Measurements from ENCODE around the gene ENDOU. TPM values are rescaled to one million over a fixed set of nuclear protein-coding genes. Genes with fewer than 3 reads are reported as not detected.
A peak's percentile ranks its signal among the peaks of the same experiment; 100 is the strongest.

ENDOU gene
- total RNA-seq, 1 donor from 2014 or later = not detected

- no peaks in the 10 kb centered on the region for H3K36me3 ChIP-seq (ENCODE audit: insufficient read depth, low read length)
- no peaks in the 10 kb centered on the region for H4K20me1 ChIP-seq (ENCODE audit: insufficient read depth, low read length)
- peaks cover 5% of the 10 kb centered on the region for H3K9me3 Mint-ChIP-seq (ENCODE audit: unreplicated experiment)
- no peak overlapping the region for H3K4me3 Mint-ChIP-seq (ENCODE audit: unreplicated experiment)
- H3K27me3 ChIP-seq (ENCODE audit: insufficient read depth, low read length) = no peaks in the 10 kb centered on the region
- peaks cover 15% of the 10 kb centered on the region for H3K4me1 ChIP-seq (ENCODE audit: insufficient read depth, low read length)
- H3K9me3 ChIP-seq (ENCODE audit: insufficient read depth, low read depth, low read length) = no peaks in the 10 kb centered on the region
- no peaks in the 10 kb centered on the region for H3K79me2 ChIP-seq (ENCODE audit: insufficient read depth, low read length)
- no peak overlapping the region for H3K4me3 ChIP-seq (ENCODE audit: insufficient read depth, low read depth, low read length)
- H3K27ac ChIP-seq (ENCODE audit: low read depth, low read length) = no peak overlapping the region
- H3K4me2 ChIP-seq (ENCODE audit: low read length) = peak overlapping the region; percentile 55
- FAIRE-seq (peak; percentile 43), DNase-seq (ENCODE audit: low read depth) (peak; percentile 54)
- H3K4me1 Mint-ChIP-seq (ENCODE audit: low read depth, unreplicated experiment) = peaks cover 9% of the 10 kb centered on the region
- no peak overlapping the region for H3K27ac Mint-ChIP-seq (ENCODE audit: unreplicated experiment)
- H2AFZ ChIP-seq (ENCODE audit: low read depth, low read length) = no peak overlapping the region
- H3K27me3 Mint-ChIP-seq (ENCODE audit: low read depth, unreplicated experiment) = peaks cover 16% of the 10 kb centered on the region
- TF ChIP-seq EZH2 (IDR thresholded peaks at IDR 0.05; ENCODE audit: insufficient read depth, low read length) (no peak), CTCF (IDR thresholded peaks at IDR 0.05; ENCODE audit: insufficient read depth, low read depth, low read length) (no peak)
- H3K36me3 Mint-ChIP-seq (ENCODE audit: low read depth, unreplicated experiment) = peaks cover 7% of the 10 kb centered on the region
- H3K9ac ChIP-seq (ENCODE audit: low read length) = no peak overlapping the region
Measured at GRCh38 chr12:47768323-47768811, 43.1 kb upstream of the ENDOU start.

- Mint-ChIP-seq H3K36me3 (ENCODE audit: low read depth, unreplicated experiment) (peaks cover 7% of the 10 kb centered on the region), H3K4me1 (ENCODE audit: low read depth, unreplicated experiment) (peaks cover 9% of the 10 kb centered on the region), H3K4me3 (ENCODE audit: unreplicated experiment) (no peak overlapping the region), H3K27me3 (ENCODE audit: low read depth, unreplicated experiment) (peaks cover 19% of the 10 kb centered on the region), H3K9me3 (ENCODE audit: unreplicated experiment) (peaks cover 5% of the 10 kb centered on the region), H3K27ac (ENCODE audit: unreplicated experiment) (peak overlapping the region; percentile 48)
- Histone ChIP-seq H3K79me2 (ENCODE audit: insufficient read depth, low read length) (no peaks in the 10 kb centered on the region), H3K9me3 (ENCODE audit: insufficient read depth, low read depth, low read length) (no peaks in the 10 kb centered on the region), H3K9ac (ENCODE audit: low read length) (no peak overlapping the region), H3K4me2 (ENCODE audit: low read length) (no peak overlapping the region), H3K27ac (ENCODE audit: low read depth, low read length) (no peak overlapping the region), H3K4me1 (ENCODE audit: insufficient read depth, low read length) (peaks cover 15% of the 10 kb centered on the region), H2AFZ (ENCODE audit: low read depth, low read length) (no peak overlapping the region), H3K27me3 (ENCODE audit: insufficient read depth, low read length) (no peaks in the 10 kb centered on the region), H3K4me3 (ENCODE audit: insufficient read depth, low read depth, low read length) (no peak overlapping the region), H3K36me3 (ENCODE audit: insufficient read depth, low read length) (no peaks in the 10 kb centered on the region), H4K20me1 (ENCODE audit: insufficient read depth, low read length) (no peaks in the 10 kb centered on the region)
- FAIRE-seq = no peak
- TF ChIP-seq EZH2 (IDR thresholded peaks at IDR 0.05; ENCODE audit: insufficient read depth, low read length) = no peak
- TF ChIP-seq CTCF (IDR thresholded peaks at IDR 0.05; ENCODE audit: insufficient read depth, low read depth, low read length) = peak; percentile 26
- no peak for DNase-seq (ENCODE audit: low read depth)
Measured at GRCh38 chr12:47767216-47767724, 42.0 kb upstream of the ENDOU start.

- no peak for DNase-seq (ENCODE audit: low read depth)
- Mint-ChIP-seq H3K27ac (ENCODE audit: unreplicated experiment) (no peak overlapping the region), H3K27me3 (ENCODE audit: low read depth, unreplicated experiment) (peaks cover 20% of the 10 kb centered on the region), H3K4me3 (ENCODE audit: unreplicated experiment) (no peak overlapping the region), H3K4me1 (ENCODE audit: low read depth, unreplicated experiment) (peaks cover 9% of the 10 kb centered on the region), H3K36me3 (ENCODE audit: low read depth, unreplicated experiment) (peaks cover 7% of the 10 kb centered on the region), H3K9me3 (ENCODE audit: unreplicated experiment) (peaks cover 5% of the 10 kb centered on the region)
- Histone ChIP-seq H3K36me3 (ENCODE audit: insufficient read depth, low read length) (no peaks in the 10 kb centered on the region), H3K9ac (ENCODE audit: low read length) (no peak overlapping the region), H3K4me2 (ENCODE audit: low read length) (no peak overlapping the region), H3K27ac (ENCODE audit: low read depth, low read length) (no peak overlapping the region), H4K20me1 (ENCODE audit: insufficient read depth, low read length) (no peaks in the 10 kb centered on the region), H3K27me3 (ENCODE audit: insufficient read depth, low read length) (no peaks in the 10 kb centered on the region), H3K4me1 (ENCODE audit: insufficient read depth, low read length) (peaks cover 15% of the 10 kb centered on the region), H3K9me3 (ENCODE audit: insufficient read depth, low read depth, low read length) (no peaks in the 10 kb centered on the region), H2AFZ (ENCODE audit: low read depth, low read length) (no peak overlapping the region), H3K4me3 (ENCODE audit: insufficient read depth, low read depth, low read length) (no peak overlapping the region), H3K79me2 (ENCODE audit: insufficient read depth, low read length) (no peaks in the 10 kb centered on the region)
- FAIRE-seq = no peak
- no peak for TF ChIP-seq CTCF (IDR thresholded peaks at IDR 0.05; ENCODE audit: insufficient read depth, low read depth, low read length)
- no peak for TF ChIP-seq EZH2 (IDR thresholded peaks at IDR 0.05; ENCODE audit: insufficient read depth, low read length)
Measured at GRCh38 chr12:47766502-47767215, 41.4 kb upstream of the ENDOU start.

All from astrocyte (in vitro differentiated cells and primary cell).